ENCODE results near the gene ZMYND8.

Gene ZMYND8

GRCh38 chr20:47286681-47287080 lies 69.8 kb downstream of the ZMYND8 start:
- Histone ChIP-seq H3K9me3 (replicated peaks in 1 of 2; ENCODE audit: control insufficient read depth in 2 of 2, insufficient read depth in 1 of 2, low read depth in 1 of 2, low read length in 2 of 2) (no peaks in the 10 kb centered on the region), H4K91ac (ENCODE audit: low read depth, low read length, poor library complexity) (no peak overlapping the region), H2AFZ (ENCODE audit: low read length) (no peak overlapping the region), H2BK120ac (ENCODE audit: low read depth, low read length) (no peak overlapping the region), H3K4me3 (ENCODE audit: low read length in 2 of 2) (no peak overlapping the region), H2BK15ac (ENCODE audit: low read length) (no peak overlapping the region), H3K27me3 (ENCODE audit: control insufficient read depth in 3 of 3, insufficient read depth in 3 of 3, low read depth in 1 of 3, low read length in 3 of 3) (no peaks in the 10 kb centered on the region), H3K18ac (ENCODE audit: low read length) (no peak overlapping the region), H3K79me1 (ENCODE audit: low read depth, low read length) (no peaks in the 10 kb centered on the region), H3K4ac (ENCODE audit: low read length) (no peak overlapping the region), H2BK12ac (ENCODE audit: low read length) (no peak overlapping the region), H2AK5ac (ENCODE audit: low read depth, low read length) (no peak overlapping the region), H3K9ac (ENCODE audit: low read depth, low read length, poor library complexity) (no peak overlapping the region), H3K36me3 (replicated peaks in 1 of 2; ENCODE audit: control insufficient read depth in 2 of 2, insufficient read depth in 2 of 2, low read length in 2 of 2) (peaks cover 38 to 100% of the 10 kb centered on the region in 2 donors), H3K27ac (replicated peaks; ENCODE audit: low read length) (no peak overlapping the region), H2BK5ac (ENCODE audit: low read length) (no peak overlapping the region), H3K23ac (ENCODE audit: low read depth, low read length, poor library complexity) (no peak overlapping the region), H3K4me1 (ENCODE audit: control insufficient read depth in 2 of 2, insufficient read depth in 1 of 2, low read depth in 1 of 2, low read length in 2 of 2) (no peaks in the 10 kb centered on the region), H4K8ac (ENCODE audit: low read depth, low read length) (no peak overlapping the region), H3K4me2 (ENCODE audit: insufficient read depth, low read length, poor library complexity, severe bottlenecking) (no peak overlapping the region), H3K14ac (ENCODE audit: low read length) (no peak overlapping the region)
- WGBS, 2 donors (ENCODE audit: extremely low coverage in 2 of 2, insufficient read length in 2 of 2, insufficient replicate concordance in 1 of 2) = no CpG with 5 or more reads among the region's 5 CpGs
- no peak for DNase-seq (ENCODE audit: low spot score)

GRCh38 chr20:47285189-47285588 lies 71.3 kb downstream of the ZMYND8 start:
- Histone ChIP-seq H3K4me2 (ENCODE audit: insufficient read depth, low read length, poor library complexity, severe bottlenecking) (no peak overlapping the region), H3K9ac (ENCODE audit: low read depth, low read length, poor library complexity) (no peak overlapping the region), H3K4ac (ENCODE audit: low read length) (no peak overlapping the region), H2BK15ac (ENCODE audit: low read length) (no peak overlapping the region), H3K4me1 (ENCODE audit: control insufficient read depth in 2 of 2, insufficient read depth in 1 of 2, low read depth in 1 of 2, low read length in 2 of 2) (no peaks in the 10 kb centered on the region), H3K36me3 (replicated peaks in 1 of 2; ENCODE audit: control insufficient read depth in 2 of 2, insufficient read depth in 2 of 2, low read length in 2 of 2) (peaks cover 43 to 100% of the 10 kb centered on the region in 2 donors), H2AFZ (ENCODE audit: low read length) (no peak overlapping the region), H4K91ac (ENCODE audit: low read depth, low read length, poor library complexity) (no peak overlapping the region), H3K14ac (ENCODE audit: low read length) (no peak overlapping the region), H4K8ac (ENCODE audit: low read depth, low read length) (no peak overlapping the region), H2BK5ac (ENCODE audit: low read length) (no peak overlapping the region), H3K23ac (ENCODE audit: low read depth, low read length, poor library complexity) (no peak overlapping the region), H3K18ac (ENCODE audit: low read length) (no peak overlapping the region), H3K27me3 (ENCODE audit: control insufficient read depth in 3 of 3, insufficient read depth in 3 of 3, low read depth in 1 of 3, low read length in 3 of 3) (no peaks in the 10 kb centered on the region), H3K27ac (replicated peaks; ENCODE audit: low read length) (no peak overlapping the region), H3K79me1 (ENCODE audit: low read depth, low read length) (peaks cover 1% of the 10 kb centered on the region), H2BK120ac (ENCODE audit: low read depth, low read length) (no peak overlapping the region), H3K9me3 (replicated peaks in 1 of 2; ENCODE audit: control insufficient read depth in 2 of 2, insufficient read depth in 1 of 2, low read depth in 1 of 2, low read length in 2 of 2) (no peaks in the 10 kb centered on the region), H2BK12ac (ENCODE audit: low read length) (no peak overlapping the region), H2AK5ac (ENCODE audit: low read depth, low read length) (no peak overlapping the region), H3K4me3 (ENCODE audit: low read length in 2 of 2) (no peak overlapping the region)
- WGBS, 2 donors (ENCODE audit: extremely low coverage in 2 of 2, insufficient read length in 2 of 2, insufficient replicate concordance in 1 of 2) = no CpG with 5 or more reads among the region's 4 CpGs
- DNase-seq (ENCODE audit: low spot score) = no peak

GRCh38 chr20:47284373-47284772 lies 72.1 kb downstream of the ZMYND8 start:
- no peaks in the 10 kb centered on the region for H3K9me3 ChIP-seq (replicated peaks in 1 of 2; ENCODE audit: control insufficient read depth in 2 of 2, insufficient read depth in 1 of 2, low read depth in 1 of 2, low read length in 2 of 2)
- peaks cover 1% of the 10 kb centered on the region for H3K79me1 ChIP-seq (ENCODE audit: low read depth, low read length)
- no peaks in the 10 kb centered on the region for H3K27me3 ChIP-seq (ENCODE audit: control insufficient read depth in 3 of 3, insufficient read depth in 3 of 3, low read depth in 1 of 3, low read length in 3 of 3)
- H2BK15ac ChIP-seq (ENCODE audit: low read length) = no peak overlapping the region
- H2AK5ac ChIP-seq (ENCODE audit: low read depth, low read length) = no peak overlapping the region
- H4K91ac ChIP-seq (ENCODE audit: low read depth, low read length, poor library complexity) = no peak overlapping the region
- H2BK12ac ChIP-seq (ENCODE audit: low read length) = no peak overlapping the region
- peak overlapping the region; percentile 71 for H3K23ac ChIP-seq (ENCODE audit: low read depth, low read length, poor library complexity)
- H2AFZ ChIP-seq (ENCODE audit: low read length) = no peak overlapping the region
- no peak for DNase-seq (ENCODE audit: low spot score)
- H3K4ac ChIP-seq (ENCODE audit: low read length) = no peak overlapping the region
- peaks cover 39 to 100% of the 10 kb centered on the region in 2 donors for H3K36me3 ChIP-seq (replicated peaks in 1 of 2; ENCODE audit: control insufficient read depth in 2 of 2, insufficient read depth in 2 of 2, low read length in 2 of 2)
- H3K14ac ChIP-seq (ENCODE audit: low read length) = no peak overlapping the region
- no peak overlapping the region for H3K27ac ChIP-seq (replicated peaks; ENCODE audit: low read length)
- peak overlapping the region; percentile 63 for H3K18ac ChIP-seq (ENCODE audit: low read length)
- no peak overlapping the region for H2BK120ac ChIP-seq (ENCODE audit: low read depth, low read length)
- WGBS, 2 donors (ENCODE audit: extremely low coverage in 2 of 2, insufficient read length in 2 of 2, insufficient replicate concordance in 1 of 2) = no CpG with 5 or more reads among the region's 5 CpGs
- H3K4me3 ChIP-seq (ENCODE audit: low read length in 2 of 2) = no peak overlapping the region
- no peak overlapping the region for H4K8ac ChIP-seq (ENCODE audit: low read depth, low read length)
- no peak overlapping the region for H2BK5ac ChIP-seq (ENCODE audit: low read length)
- peak overlapping the region; percentile 30 for H3K9ac ChIP-seq (ENCODE audit: low read depth, low read length, poor library complexity)
- H3K4me1 ChIP-seq (ENCODE audit: control insufficient read depth in 2 of 2, insufficient read depth in 1 of 2, low read depth in 1 of 2, low read length in 2 of 2) = no peaks in the 10 kb centered on the region
- H3K4me2 ChIP-seq (ENCODE audit: insufficient read depth, low read length, poor library complexity, severe bottlenecking) = no peak overlapping the region

GRCh38 chr20:47283411-47283810 lies 73.1 kb downstream of the ZMYND8 start:
- no CpG with 5 or more reads among the region's 3 CpGs for WGBS, 2 donors (ENCODE audit: extremely low coverage in 2 of 2, insufficient read length in 2 of 2, insufficient replicate concordance in 1 of 2)
- Histone ChIP-seq H3K4me3 (ENCODE audit: low read length in 2 of 2) (no peak overlapping the region), H3K14ac (ENCODE audit: low read length) (no peak overlapping the region), H3K23ac (ENCODE audit: low read depth, low read length, poor library complexity) (no peak overlapping the region), H3K18ac (ENCODE audit: low read length) (no peak overlapping the region), H3K27ac (replicated peaks; ENCODE audit: low read length) (no peak overlapping the region), H2BK5ac (ENCODE audit: low read length) (no peak overlapping the region), H3K4me2 (ENCODE audit: insufficient read depth, low read length, poor library complexity, severe bottlenecking) (no peak overlapping the region), H4K91ac (ENCODE audit: low read depth, low read length, poor library complexity) (no peak overlapping the region), H2BK15ac (ENCODE audit: low read length) (no peak overlapping the region), H4K8ac (ENCODE audit: low read depth, low read length) (no peak overlapping the region), H2AFZ (ENCODE audit: low read length) (no peak overlapping the region), H2AK5ac (ENCODE audit: low read depth, low read length) (no peak overlapping the region), H3K4ac (ENCODE audit: low read length) (no peak overlapping the region), H3K27me3 (ENCODE audit: control insufficient read depth in 3 of 3, insufficient read depth in 3 of 3, low read depth in 1 of 3, low read length in 3 of 3) (no peaks in the 10 kb centered on the region), H3K4me1 (ENCODE audit: control insufficient read depth in 2 of 2, insufficient read depth in 1 of 2, low read depth in 1 of 2, low read length in 2 of 2) (no peaks in the 10 kb centered on the region), H2BK12ac (ENCODE audit: low read length) (no peak overlapping the region), H3K36me3 (replicated peaks in 1 of 2; ENCODE audit: control insufficient read depth in 2 of 2, insufficient read depth in 2 of 2, low read length in 2 of 2) (peaks cover 38 to 100% of the 10 kb centered on the region in 2 donors), H3K79me1 (ENCODE audit: low read depth, low read length) (peaks cover 1% of the 10 kb centered on the region), H3K9ac (ENCODE audit: low read depth, low read length, poor library complexity) (no peak overlapping the region), H3K9me3 (replicated peaks in 1 of 2; ENCODE audit: control insufficient read depth in 2 of 2, insufficient read depth in 1 of 2, low read depth in 1 of 2, low read length in 2 of 2) (no peaks in the 10 kb centered on the region), H2BK120ac (ENCODE audit: low read depth, low read length) (no peak overlapping the region)
- no peak for DNase-seq (ENCODE audit: low spot score)

Data from neuronal stem cell (in vitro differentiated cells).